IMR-90 (cell line): Measurements from ENCODE around the gene RAPGEF5. TPM values are rescaled to one million over a fixed set of nuclear protein-coding genes. Genes with fewer than 3 reads are reported as not detected.

Experiments
- ATAC-seq: fragments of 200-7000 bp; cut with Tn5 transposase; 2 replicates; pipeline ENCODE4 v1.9.1; 2020; ENCODE audit warnings: low read depth, mild to moderate bottlenecking, moderate library complexity
- BruUV-seq: library from RNA; stranded (reverse); fragments of 400-500 nt; replicated peaks from 2 replicates; lab custom pipeline; 2021; lab: Mats Ljungman, UMichigan
- CTCF ChIA-PET: fragments of 300-600 bp; formaldehyde crosslinking; extraction: SDS; loops from one replicate; lab custom pipeline; 2021; ENCODE audit warnings: antibody characterized with exemption; lab: Yijun Ruan, JAX
- POLR2A ChIA-PET: fragments of 300-600 bp; sonication (Branson Sonifier 250); formaldehyde crosslinking; loops from one replicate; lab custom pipeline; 2022; ENCODE audit warnings: antibody characterized with exemption; ENCODE audit not compliant: unreplicated experiment; lab: Charles Lee
- DNase-seq: peaks from one replicate; pipeline ENCODE4 v3.0.0; 2013
- H2AFZ ChIP-seq: replicated peaks from 2 replicates; pipeline ENCODE3; 2013; ENCODE audit warnings: low read length, mild to moderate bottlenecking; ENCODE audit not compliant: poor library complexity
- H2AK5ac ChIP-seq: 2 replicates; pipeline ENCODE4 v1.6.1; 2013; ENCODE audit warnings: low read depth, low read length, inconsistent platforms
- H2AK9ac ChIP-seq: replicated peaks from 2 replicates; pipeline ENCODE3; 2013; ENCODE audit warnings: mild to moderate bottlenecking, low read depth, low read length, moderate library complexity; ENCODE audit not compliant: poor library complexity
- H2BK120ac ChIP-seq: 2 replicates; pipeline ENCODE4 v1.6.1; 2013; ENCODE audit warnings: low read depth, low read length, inconsistent platforms
- H2BK15ac ChIP-seq: 3 replicates; pipeline ENCODE4 v1.6.1; 2013; ENCODE audit warnings: low read depth, low read length, inconsistent platforms
- H2BK20ac ChIP-seq: 2 replicates; pipeline ENCODE4 v1.6.1; 2013; ENCODE audit warnings: low read depth, mild to moderate bottlenecking, inconsistent platforms, low read length, moderate library complexity
- H2BK5ac ChIP-seq: 2 replicates; pipeline ENCODE4 v1.6.1; 2013; ENCODE audit warnings: mild to moderate bottlenecking, low read depth, low read length, inconsistent platforms; ENCODE audit not compliant: poor library complexity, severe bottlenecking
- H3K14ac ChIP-seq: replicated peaks from 2 replicates; pipeline ENCODE4 v1.6.1; 2013; ENCODE audit warnings: low read depth, low read length, inconsistent platforms
- H3K18ac ChIP-seq: 2 replicates; pipeline ENCODE4 v1.6.1; 2013; ENCODE audit warnings: low read depth, low read length, control low read depth
- H3K23ac ChIP-seq: 2 replicates; pipeline ENCODE4 v1.6.1; 2013; ENCODE audit warnings: low read depth, low read length, inconsistent platforms
- H3K27ac ChIP-seq: 2 replicates; pipeline ENCODE4 v1.5.1; 2013; ENCODE audit warnings: mild to moderate bottlenecking, control low read depth, low read length; ENCODE audit not compliant: insufficient read depth
- H3K27me3 ChIP-seq: 2 replicates; pipeline ENCODE4 v1.6.1; 2013; ENCODE audit warnings: low read length; ENCODE audit not compliant: control insufficient read depth, insufficient read depth
- H3K36me3 ChIP-seq: 2 replicates; pipeline ENCODE4 v1.6.1; 2013; ENCODE audit warnings: low read length, mixed read lengths; ENCODE audit not compliant: control insufficient read depth, insufficient read depth
- H3K4ac ChIP-seq: 2 replicates; pipeline ENCODE4 v1.6.1; 2013; ENCODE audit warnings: low read depth, low read length, inconsistent platforms
- H3K4me1 ChIP-seq: 2 replicates; pipeline ENCODE4 v1.6.1; 2013; ENCODE audit warnings: low read length, mixed read lengths; ENCODE audit not compliant: control insufficient read depth, insufficient read depth
- H3K4me2 ChIP-seq: 2 replicates; pipeline ENCODE4 v1.6.1; 2013; ENCODE audit warnings: low read depth, mild to moderate bottlenecking, control low read depth, low read length, moderate library complexity
- H3K4me3 ChIP-seq: 2 replicates; pipeline ENCODE4 v1.5.1; 2013; ENCODE audit warnings: low read depth, mild to moderate bottlenecking, control low read depth, low read length, moderate library complexity; ENCODE audit not compliant: insufficient read depth
- H3K56ac ChIP-seq: 2 replicates; pipeline ENCODE4 v1.6.1; 2013; ENCODE audit warnings: low read length, inconsistent platforms; ENCODE audit not compliant: insufficient read depth; ENCODE audit errors: extremely low read depth
- H3K79me1 ChIP-seq, 2 experiments: 2 replicates each; pipeline ENCODE4 v1.6.1; 2013; ENCODE audit warnings: low read length in 2 of 2, inconsistent platforms in 1 of 2, low read depth in 1 of 2
- H3K9ac ChIP-seq: 2 replicates; pipeline ENCODE4 v1.6.1; 2013; ENCODE audit warnings: low read depth, low read length, control low read depth
- H3K9me1 ChIP-seq: 2 replicates; pipeline ENCODE4 v1.6.1; 2013; ENCODE audit warnings: low read length, inconsistent platforms; ENCODE audit not compliant: insufficient read depth
- H3K9me3 ChIP-seq: 2 replicates; pipeline ENCODE4 v1.6.1; 2013; ENCODE audit warnings: low read length; ENCODE audit not compliant: control insufficient read depth, insufficient read depth
- H4K20me1 ChIP-seq: 2 replicates; pipeline ENCODE4 v1.6.1; 2013; ENCODE audit warnings: low read length, inconsistent platforms; ENCODE audit not compliant: insufficient read depth
- H4K5ac ChIP-seq: 2 replicates; pipeline ENCODE4 v1.6.1; 2013; ENCODE audit warnings: mild to moderate bottlenecking, low read depth, low read length, control low read depth
- H4K8ac ChIP-seq, 2 experiments: 2 replicates each; pipeline ENCODE4 v1.6.1; 2013; ENCODE audit warnings: low read depth in 2 of 2, low read length in 2 of 2, control low read depth in 1 of 2, inconsistent platforms in 1 of 2
- H4K91ac ChIP-seq: 2 replicates; pipeline ENCODE4 v1.6.1; 2013; ENCODE audit warnings: low read depth, low read length, inconsistent platforms; ENCODE audit not compliant: insufficient read depth
- BHLHE40 ChIP-seq: fragments of 150-350 bp; IDR thresholded peaks from 2 replicates; pipeline ENCODE4 v1.6.1; 2016; ENCODE audit warnings: mild to moderate bottlenecking, low read depth, low read length
- CEBPB ChIP-seq: IDR thresholded peaks from 2 replicates; pipeline ENCODE4 v1.6.1; 2012; ENCODE audit warnings: low read depth, low read length, improper control_type of control experiment
- CHD1 ChIP-seq: IDR thresholded peaks from 2 replicates; pipeline ENCODE4 v1.6.1; 2012; ENCODE audit warnings: low read depth, low read length, improper control_type of control experiment
- FOS ChIP-seq: fragments of 150-350 bp; IDR thresholded peaks from 2 replicates; pipeline ENCODE4 v1.6.1; 2016; ENCODE audit warnings: low read depth, low read length
- MAFK ChIP-seq: IDR thresholded peaks from 2 replicates; pipeline ENCODE4 v1.6.1; 2012; ENCODE audit warnings: low read depth, low read length, improper control_type of control experiment
- MAZ ChIP-seq: IDR thresholded peaks from 2 replicates; pipeline ENCODE4 v1.6.1; 2012; ENCODE audit warnings: low read depth, mild to moderate bottlenecking, low read length, improper control_type of control experiment, moderate library complexity, borderline replicate concordance
- MXI1 ChIP-seq: IDR thresholded peaks from 2 replicates; pipeline ENCODE4 v1.6.1; 2012; ENCODE audit warnings: low read depth, mild to moderate bottlenecking, low read length, moderate library complexity, borderline replicate concordance
- NFE2L2 ChIP-seq: fragments of 150-350 bp; IDR thresholded peaks from 2 replicates; pipeline ENCODE4 v1.6.1; 2016; ENCODE audit warnings: low read depth, mild to moderate bottlenecking, low read length
- POLR2A ChIP-seq: IDR thresholded peaks from 2 replicates; pipeline ENCODE4 v1.6.1; 2012; ENCODE audit warnings: mild to moderate bottlenecking, low read depth, low read length
- RAD21 ChIP-seq: IDR thresholded peaks from 2 replicates; pipeline ENCODE4 v1.6.1; 2012; ENCODE audit warnings: low read length, improper control_type of control experiment
- RCOR1 ChIP-seq: IDR thresholded peaks from 2 replicates; pipeline ENCODE4 v1.6.1; 2012; ENCODE audit warnings: mild to moderate bottlenecking, low read length, improper control_type of control experiment; ENCODE audit not compliant: insufficient replicate concordance
- RFX5 ChIP-seq: IDR thresholded peaks from 2 replicates; pipeline ENCODE4 v1.8.0; 2012; ENCODE audit warnings: low read depth, mild to moderate bottlenecking, low read length, moderate library complexity
- SMC3 ChIP-seq: fragments of 150-350 bp; IDR thresholded peaks from 2 replicates; pipeline ENCODE4 v1.6.1; 2016; ENCODE audit warnings: low read depth, mild to moderate bottlenecking, antibody characterized with exemption, low read length, moderate library complexity
- WGBS, 2 experiments: methylation state at CpG; one replicate each; pipeline versions ENCODE4 v1.1.5 to v1.1.7; 2013; ENCODE audit warnings: missing lambda C conversion rate in 2 of 2; ENCODE audit not compliant: insufficient read length in 1 of 2; ENCODE audit errors: extremely low coverage in 2 of 2; 5-methylcytosine and 5-hydroxymethylcytosine counted together
- dilution Hi-C: fragments of 300-500 bp; cut with HindIII; formaldehyde crosslinking; loops from one replicate; pipeline ENCODE4 v1.14.3; 2018; ENCODE audit warnings: low sequenced_read_pairs; ENCODE audit not compliant: unreplicated experiment
- in situ Hi-C: fragments of 300-500 bp; cut with MboI; formaldehyde crosslinking; loops from 3 replicates; pipeline ENCODE4 v1.14.3; 2019; ENCODE audit warnings: low sequenced_read_pairs, inconsistent platforms, mixed read lengths
- intact Hi-C: fragments of 100-400 bp; cut with micrococcal nuclease; formaldehyde crosslinking; loops from 2 replicates; pipeline ENCODE4 v1.10.0; 2022
- polyA plus RNA-seq, 3 experiments: library from polyadenylated mRNA; depleted of rRNA; stranded (reverse); fragments of >200 nt; gene quantifications; 2 replicates each; pipeline ENCODE4 v1.2.3, GENCODE V29; 2012; ENCODE audit warnings: low replicate concordance in 1 of 3
- total RNA-seq: library from RNA; depleted of rRNA; stranded (reverse); fragments of >200 nt; gene quantifications from 2 replicates; pipeline ENCODE4 v1.2.3, GENCODE V29; 2012
- TF ChIP-seq, protein P1 (sequence below): fragments of 150-350 bp; IDR thresholded peaks from 2 replicates; pipeline ENCODE4 v1.6.1; 2017; ENCODE audit warnings: mild to moderate bottlenecking, antibody characterized with exemption, low read length, low read depth
- TF ChIP-seq, protein P2 (sequence below): conservative IDR thresholded peaks from 2 replicates; pipeline ENCODE4 v1.5.1; 2012; ENCODE audit warnings: mild to moderate bottlenecking, low read depth, low read length, improper control_type of control experiment
- TF ChIP-seq, protein P3 (sequence below): fragments of 150-350 bp; IDR thresholded peaks from 2 replicates; pipeline ENCODE4 v1.6.1; 2016; ENCODE audit warnings: low read depth, mild to moderate bottlenecking, low read length, moderate library complexity, borderline replicate concordance

RAPGEF5 gene
- total and polyA plus RNA-seq, 2 of the 4 experiments (the other 2 are of a cell fraction), result 0.05 to 0.18 TPM

DNA sequence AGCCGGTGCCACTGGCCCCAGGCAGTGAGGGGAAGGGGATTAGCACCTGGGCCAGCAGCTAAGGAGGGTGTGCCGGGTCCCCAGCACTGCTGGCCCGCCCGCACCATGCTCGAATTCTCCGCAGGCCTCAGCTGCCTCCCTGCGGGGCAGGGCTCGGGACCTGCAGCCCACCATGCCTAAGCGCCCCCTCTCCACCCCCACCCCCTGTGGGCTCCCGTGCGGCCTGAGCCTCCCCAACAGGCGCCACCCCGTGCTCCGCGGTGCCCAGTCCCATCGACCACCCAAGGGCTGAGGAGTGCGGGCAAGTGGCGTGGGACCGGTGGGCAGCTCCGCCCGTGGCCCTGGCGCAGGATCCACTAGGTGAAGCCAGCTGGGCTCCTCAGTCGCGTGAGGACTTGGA lies 266.4 kb downstream of the RAPGEF5 start:
- H2BK15ac ChIP-seq, result no peak overlapping the region
- no peak overlapping the region for H3K4me3 ChIP-seq
- H3K79me1 ChIP-seq, result no peaks in the 10 kb centered on the region
- ATAC-seq (no peak), DNase-seq (no peak)
- H4K20me1 ChIP-seq, result no peaks in the 10 kb centered on the region
- BruUV-seq, result no TSS peak
- H3K36me3 ChIP-seq, result no peaks in the 10 kb centered on the region
- H3K9me3 ChIP-seq, result no peaks in the 10 kb centered on the region
- H3K9ac ChIP-seq, result no peak overlapping the region
- H4K5ac ChIP-seq, result no peak overlapping the region
- TF ChIP-seq MAFK (no peak), MXI1 (no peak), MAZ (no peak), RAD21 (no peak), SMC3 (no peak), RFX5 (no peak), BHLHE40 (no peak), RCOR1 (no peak), NFE2L2 (no peak), FOS (no peak), POLR2A (no peak), CHD1 (no peak), CEBPB (no peak)
- TF ChIP-seq, protein P1, sequence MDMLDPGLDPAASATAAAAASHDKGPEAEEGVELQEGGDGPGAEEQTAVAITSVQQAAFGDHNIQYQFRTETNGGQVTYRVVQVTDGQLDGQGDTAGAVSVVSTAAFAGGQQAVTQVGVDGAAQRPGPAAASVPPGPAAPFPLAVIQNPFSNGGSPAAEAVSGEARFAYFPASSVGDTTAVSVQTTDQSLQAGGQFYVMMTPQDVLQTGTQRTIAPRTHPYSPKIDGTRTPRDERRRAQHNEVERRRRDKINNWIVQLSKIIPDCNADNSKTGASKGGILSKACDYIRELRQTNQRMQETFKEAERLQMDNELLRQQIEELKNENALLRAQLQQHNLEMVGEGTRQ, result no peak
- TF ChIP-seq, protein P2, sequence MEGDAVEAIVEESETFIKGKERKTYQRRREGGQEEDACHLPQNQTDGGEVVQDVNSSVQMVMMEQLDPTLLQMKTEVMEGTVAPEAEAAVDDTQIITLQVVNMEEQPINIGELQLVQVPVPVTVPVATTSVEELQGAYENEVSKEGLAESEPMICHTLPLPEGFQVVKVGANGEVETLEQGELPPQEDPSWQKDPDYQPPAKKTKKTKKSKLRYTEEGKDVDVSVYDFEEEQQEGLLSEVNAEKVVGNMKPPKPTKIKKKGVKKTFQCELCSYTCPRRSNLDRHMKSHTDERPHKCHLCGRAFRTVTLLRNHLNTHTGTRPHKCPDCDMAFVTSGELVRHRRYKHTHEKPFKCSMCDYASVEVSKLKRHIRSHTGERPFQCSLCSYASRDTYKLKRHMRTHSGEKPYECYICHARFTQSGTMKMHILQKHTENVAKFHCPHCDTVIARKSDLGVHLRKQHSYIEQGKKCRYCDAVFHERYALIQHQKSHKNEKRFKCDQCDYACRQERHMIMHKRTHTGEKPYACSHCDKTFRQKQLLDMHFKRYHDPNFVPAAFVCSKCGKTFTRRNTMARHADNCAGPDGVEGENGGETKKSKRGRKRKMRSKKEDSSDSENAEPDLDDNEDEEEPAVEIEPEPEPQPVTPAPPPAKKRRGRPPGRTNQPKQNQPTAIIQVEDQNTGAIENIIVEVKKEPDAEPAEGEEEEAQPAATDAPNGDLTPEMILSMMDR, result no peak
- TF ChIP-seq, protein P3, sequence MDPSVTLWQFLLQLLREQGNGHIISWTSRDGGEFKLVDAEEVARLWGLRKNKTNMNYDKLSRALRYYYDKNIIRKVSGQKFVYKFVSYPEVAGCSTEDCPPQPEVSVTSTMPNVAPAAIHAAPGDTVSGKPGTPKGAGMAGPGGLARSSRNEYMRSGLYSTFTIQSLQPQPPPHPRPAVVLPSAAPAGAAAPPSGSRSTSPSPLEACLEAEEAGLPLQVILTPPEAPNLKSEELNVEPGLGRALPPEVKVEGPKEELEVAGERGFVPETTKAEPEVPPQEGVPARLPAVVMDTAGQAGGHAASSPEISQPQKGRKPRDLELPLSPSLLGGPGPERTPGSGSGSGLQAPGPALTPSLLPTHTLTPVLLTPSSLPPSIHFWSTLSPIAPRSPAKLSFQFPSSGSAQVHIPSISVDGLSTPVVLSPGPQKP, result no peak
- intact Hi-C loops (no loop called here), in situ Hi-C loops (no loop called here), dilution Hi-C loops (no loop called here)
- H2AFZ ChIP-seq, result no peak overlapping the region
- ChIA-PET POLR2A (no interaction called here), CTCF (no interaction called here)
- H3K27ac ChIP-seq, result no peak overlapping the region
- no peak overlapping the region for H3K56ac ChIP-seq
- no peaks in the 10 kb centered on the region for H3K9me1 ChIP-seq
- no peak overlapping the region for H2BK5ac ChIP-seq
- H3K4ac ChIP-seq, result no peak overlapping the region
- H4K8ac ChIP-seq, result no peak overlapping the region
- H2AK5ac ChIP-seq, result no peak overlapping the region
- H2AK9ac ChIP-seq, result no peak overlapping the region
- H2BK120ac ChIP-seq, result no peak overlapping the region
- H3K14ac ChIP-seq, result no peak overlapping the region
- H4K91ac ChIP-seq, result no peak overlapping the region
- no peak overlapping the region for H3K4me2 ChIP-seq
- H3K18ac ChIP-seq, result no peak overlapping the region
- 0 out of 2 replicates have a peak, but pooled peaks cover 2% of the 10 kb centered on the region for H3K27me3 ChIP-seq
- no peaks in the 10 kb centered on the region for H3K4me1 ChIP-seq
- WGBS, 2 experiments, result no CpG with 5 or more reads among the region's 24 CpGs
- H2BK20ac ChIP-seq, result no peak overlapping the region
- H3K23ac ChIP-seq, result no peak overlapping the region
